ENCODE results near the gene CHN2. TPM values are rescaled to one million over a fixed set of nuclear protein-coding genes. Genes with fewer than 3 reads are reported as not detected.

Gene CHN2
- total RNA-seq, 2 experiments from 2014 or later = not detected

DNA sequence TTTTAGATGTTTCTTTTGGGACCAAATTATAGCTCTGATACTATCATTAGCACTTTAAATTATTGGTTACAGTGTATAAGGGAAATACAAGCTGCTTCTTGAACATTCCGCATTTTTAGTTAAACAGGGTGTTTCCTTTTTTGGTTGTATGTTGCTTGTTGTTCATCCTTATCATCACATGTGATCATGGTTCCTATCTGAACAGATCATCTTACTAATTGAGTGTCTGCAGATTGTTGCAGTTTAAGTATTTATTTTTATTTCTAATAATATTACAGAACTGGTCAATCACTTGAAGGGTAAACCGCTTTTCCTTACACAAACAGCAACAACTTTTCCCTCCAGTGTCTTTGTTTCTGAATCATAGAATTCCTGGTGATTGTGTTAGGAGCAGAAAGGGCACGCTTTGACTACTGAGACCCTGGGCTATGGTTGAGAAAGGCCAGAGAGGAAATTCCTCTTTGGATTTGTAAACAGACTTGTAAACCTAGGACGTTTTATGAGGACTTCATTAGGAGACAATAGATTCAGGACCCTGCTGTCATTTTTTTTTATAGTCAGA, 37.2 kb downstream of the CHN2 start:
- Mint-ChIP-seq H3K27ac (no peak overlapping the region), H3K27me3 (ENCODE audit: low read depth) (peaks cover 10% of the 10 kb centered on the region), H3K4me1 (ENCODE audit: low read depth) (peaks cover 8% of the 10 kb centered on the region), H3K9me3 (no peaks in the 10 kb centered on the region), H3K4me3 (no peak overlapping the region), H3K36me3 (ENCODE audit: low read depth) (no peaks in the 10 kb centered on the region)
- DNase-seq = no peak
- CTCF ChIA-PET = interaction anchor here (1.3 kb wide), 1 partner anchor 304 kb away, joined by 3 read pairs; no protein-coding TSS in a partner anchor
- intact Hi-C loops (cut with micrococcal nuclease) = no loop called here

GRCh38 chr7:29234438-29234837, 39.9 kb downstream of the CHN2 start:
- Mint-ChIP-seq H3K4me1 (ENCODE audit: low read depth) (peaks cover 8% of the 10 kb centered on the region), H3K9me3 (no peaks in the 10 kb centered on the region), H3K27ac (no peak overlapping the region), H3K27me3 (ENCODE audit: low read depth) (peaks cover 17% of the 10 kb centered on the region), H3K4me3 (no peak overlapping the region), H3K36me3 (ENCODE audit: low read depth) (no peaks in the 10 kb centered on the region)
- no peak for DNase-seq
- CTCF ChIA-PET = interaction anchor here (0.6 kb wide), 1 partner anchor 30 kb away, joined by 3 read pairs; no protein-coding TSS in a partner anchor
- intact Hi-C loops (cut with micrococcal nuclease) = no loop called here

DNA sequence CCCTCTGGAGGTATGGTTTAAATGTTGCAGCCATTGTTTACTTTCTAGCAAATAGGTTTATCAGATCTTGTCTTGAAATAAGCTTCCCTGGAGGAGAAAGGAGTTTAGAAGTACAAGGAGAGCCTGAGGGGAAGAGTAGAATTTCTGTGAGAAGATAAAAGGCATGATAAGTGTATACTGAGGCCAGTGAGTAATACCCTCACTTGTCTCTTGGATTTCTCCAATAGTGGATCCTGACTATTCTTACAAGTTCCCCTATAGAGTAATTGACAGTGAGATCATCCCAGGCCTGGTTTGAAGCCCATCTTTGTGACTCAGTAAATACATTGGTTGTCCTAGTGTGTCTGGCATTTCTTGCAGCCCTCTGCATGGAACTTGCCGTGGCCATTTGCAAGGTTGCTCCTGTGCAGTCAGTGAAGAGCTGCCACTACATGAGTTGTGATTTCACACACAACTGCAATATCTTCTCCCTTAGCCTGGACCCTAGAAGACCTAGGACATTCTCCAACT, 41.6 kb downstream of the CHN2 start:
- no peaks in the 10 kb centered on the region for H3K9me3 Mint-ChIP-seq
- peaks cover 26% of the 10 kb centered on the region for H3K27me3 Mint-ChIP-seq (ENCODE audit: low read depth)
- peaks cover 8% of the 10 kb centered on the region for H3K4me1 Mint-ChIP-seq (ENCODE audit: low read depth)
- no peak overlapping the region for H3K4me3 Mint-ChIP-seq
- DNase-seq = no peak
- no peak overlapping the region for H3K27ac Mint-ChIP-seq
- intact Hi-C loops (cut with micrococcal nuclease) = no loop called here
- CTCF ChIA-PET = interaction anchor here (1.2 kb wide), 1 partner anchor 314 kb away, joined by 3 read pairs; no protein-coding TSS in a partner anchor
- H3K36me3 Mint-ChIP-seq (ENCODE audit: low read depth) = no peaks in the 10 kb centered on the region

DNA sequence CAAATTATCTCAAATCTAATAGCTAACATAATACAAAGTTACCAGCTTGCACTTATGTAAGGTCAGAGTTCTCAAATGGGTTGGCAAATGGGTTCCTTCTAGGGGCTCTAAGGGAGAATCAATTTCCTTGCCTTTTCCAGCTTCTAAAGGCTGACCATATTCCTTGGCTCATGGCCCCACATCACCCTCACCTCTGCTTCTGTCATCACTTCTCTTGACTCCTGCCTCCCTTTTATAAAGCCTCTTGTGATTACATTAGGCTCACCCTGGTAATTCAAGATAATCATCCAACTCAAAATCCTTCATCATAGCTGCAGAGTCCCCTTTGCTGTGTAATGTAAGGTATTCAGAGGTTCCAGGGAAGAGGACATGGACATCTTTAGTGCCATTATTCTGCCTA, 42.1 kb downstream of the CHN2 start:
- Mint-ChIP-seq H3K27me3 (ENCODE audit: low read depth) (peaks cover 26% of the 10 kb centered on the region), H3K4me3 (no peak overlapping the region), H3K9me3 (no peaks in the 10 kb centered on the region), H3K27ac (no peak overlapping the region), H3K4me1 (ENCODE audit: low read depth) (peaks cover 8% of the 10 kb centered on the region), H3K36me3 (ENCODE audit: low read depth) (no peaks in the 10 kb centered on the region)
- intact Hi-C loops (cut with micrococcal nuclease) = no loop called here
- CTCF ChIA-PET = interaction anchor here (1.2 kb wide), 1 partner anchor 315 kb away, joined by 3 read pairs; no protein-coding TSS in a partner anchor
- DNase-seq = no peak

GRCh38 chr7:29237489-29237888, 42.9 kb downstream of the CHN2 start:
- CTCF ChIA-PET = interaction anchor here (0.5 kb wide), 1 partner anchor 60 kb away, joined by 3 read pairs; no protein-coding TSS in a partner anchor
- Mint-ChIP-seq H3K4me3 (no peak overlapping the region), H3K36me3 (ENCODE audit: low read depth) (no peaks in the 10 kb centered on the region), H3K9me3 (no peaks in the 10 kb centered on the region), H3K27ac (no peak overlapping the region), H3K27me3 (ENCODE audit: low read depth) (peaks cover 23% of the 10 kb centered on the region), H3K4me1 (ENCODE audit: low read depth) (peaks cover 8% of the 10 kb centered on the region)
- no peak for DNase-seq
- intact Hi-C loops (cut with micrococcal nuclease) = no loop called here

DNA sequence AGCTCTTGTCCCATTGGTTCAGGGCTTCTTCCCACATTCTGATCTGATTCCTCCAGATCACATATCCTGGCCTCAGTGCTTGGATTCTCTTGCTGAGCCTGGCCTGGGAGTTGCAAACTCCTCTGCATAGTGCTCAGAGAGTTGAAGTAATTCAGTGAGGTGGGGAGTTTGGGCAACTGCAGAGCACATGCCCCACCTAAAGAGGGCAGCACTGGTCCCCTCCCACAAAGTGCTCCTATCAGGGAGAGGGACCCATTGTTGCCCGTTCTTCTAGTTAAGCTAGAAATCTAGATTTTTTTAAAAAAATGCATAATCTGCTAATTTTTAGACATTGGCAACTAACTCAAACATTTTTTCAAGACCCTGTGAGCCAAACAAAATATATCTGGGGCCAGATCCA, 45.1 kb downstream of the CHN2 start:
- intact Hi-C loops (cut with micrococcal nuclease) = loop anchor here (2.0 to 5.0 kb wide), 2 partner anchors 98 to 169 kb away; no protein-coding TSS in a partner anchor

GRCh38 chr7:29242265-29242664, 47.7 kb downstream of the CHN2 start:
- Mint-ChIP-seq H3K27me3 (ENCODE audit: low read depth) (peaks cover 20% of the 10 kb centered on the region), H3K4me1 (ENCODE audit: low read depth) (peaks cover 15% of the 10 kb centered on the region), H3K27ac (no peak overlapping the region), H3K9me3 (peaks cover 2% of the 10 kb centered on the region), H3K4me3 (no peak overlapping the region), H3K36me3 (ENCODE audit: low read depth) (no peaks in the 10 kb centered on the region)
- intact Hi-C loops (cut with micrococcal nuclease) = loop anchor here (5.0 kb wide), 1 partner anchor 95 kb away; no protein-coding TSS in a partner anchor
- CTCF ChIA-PET = interaction anchor here (0.6 to 0.7 kb wide), 2 partner anchors 84 to 153 kb away, joined by 3 to 4 read pairs; no protein-coding TSS in a partner anchor
- no peak for DNase-seq

More for the DNA sequence above, 45.1 kb downstream of the CHN2 start:
- Mint-ChIP-seq H3K4me3 (no peak overlapping the region), H3K27ac (no peak overlapping the region), H3K27me3 (ENCODE audit: low read depth) (peaks cover 18% of the 10 kb centered on the region), H3K36me3 (ENCODE audit: low read depth) (no peaks in the 10 kb centered on the region), H3K9me3 (peaks cover 1% of the 10 kb centered on the region), H3K4me1 (ENCODE audit: low read depth) (peaks cover 14% of the 10 kb centered on the region)
- CTCF ChIA-PET = interaction anchor here (0.6 to 1.3 kb wide), 5 partner anchors 9 to 282 kb away, joined by 3 read pairs; no protein-coding TSS in a partner anchor
- peak; percentile 33 for DNase-seq

- peaks cover 2% of the 10 kb centered on the region for H3K9me3 Mint-ChIP-seq
- no peak overlapping the region for H3K4me3 Mint-ChIP-seq
- H3K36me3 Mint-ChIP-seq (ENCODE audit: low read depth) = no peaks in the 10 kb centered on the region
- peak; percentile 62 for DNase-seq
- intact Hi-C loops (cut with micrococcal nuclease) = loop anchor here (2.0 to 5.0 kb wide), 2 partner anchors 41 to 93 kb away; no protein-coding TSS in a partner anchor
- peaks cover 16% of the 10 kb centered on the region for H3K27me3 Mint-ChIP-seq (ENCODE audit: low read depth)
- no peak overlapping the region for H3K27ac Mint-ChIP-seq
- H3K4me1 Mint-ChIP-seq (ENCODE audit: low read depth) = peaks cover 15% of the 10 kb centered on the region
- CTCF ChIA-PET = interaction anchor here (0.9 kb wide), 1 partner anchor 39 kb away, joined by 3 read pairs; no protein-coding TSS in a partner anchor
Measured at GRCh38 chr7:29243910-29244655, 49.5 kb downstream of the CHN2 start.

- Mint-ChIP-seq H3K4me3 (no peak overlapping the region), H3K4me1 (ENCODE audit: low read depth) (peaks cover 15% of the 10 kb centered on the region), H3K27ac (no peak overlapping the region), H3K36me3 (ENCODE audit: low read depth) (no peaks in the 10 kb centered on the region), H3K9me3 (peaks cover 2% of the 10 kb centered on the region), H3K27me3 (ENCODE audit: low read depth) (peaks cover 4% of the 10 kb centered on the region)
- intact Hi-C loops (cut with micrococcal nuclease) = no loop called here
- CTCF ChIA-PET = no interaction called here
- no peak for DNase-seq
Measured at GRCh38 chr7:29247224-29247962, 52.8 kb downstream of the CHN2 start.

DNA sequence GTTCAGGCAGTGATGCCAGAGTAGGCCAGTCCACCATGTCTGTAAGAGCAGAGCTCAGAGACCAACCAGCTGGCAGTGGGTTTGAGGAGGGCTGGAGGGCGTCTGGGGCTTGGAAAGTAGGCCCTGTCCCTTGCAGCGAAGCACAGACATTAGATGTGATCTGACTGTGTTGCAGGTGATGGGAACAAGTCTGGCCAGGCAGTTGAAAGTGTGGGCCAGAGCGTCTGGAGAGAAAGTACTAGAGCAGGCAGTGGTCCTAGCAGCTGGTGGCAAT, 53.3 kb downstream of the CHN2 start:
- H3K27me3 Mint-ChIP-seq (ENCODE audit: low read depth) = peaks cover 4% of the 10 kb centered on the region
- intact Hi-C loops (cut with micrococcal nuclease) = no loop called here
- no peak overlapping the region for H3K27ac Mint-ChIP-seq
- H3K4me1 Mint-ChIP-seq (ENCODE audit: low read depth) = peaks cover 15% of the 10 kb centered on the region
- H3K9me3 Mint-ChIP-seq = peaks cover 2% of the 10 kb centered on the region
- CTCF ChIA-PET = no interaction called here
- no peak for DNase-seq
- no peak overlapping the region for H3K4me3 Mint-ChIP-seq
- H3K36me3 Mint-ChIP-seq (ENCODE audit: low read depth) = no peaks in the 10 kb centered on the region

GRCh38 chr7:29248713-29249382, 54.3 kb downstream of the CHN2 start:
- intact Hi-C loops (cut with micrococcal nuclease) = no loop called here
- no peak overlapping the region for H3K4me3 Mint-ChIP-seq

GRCh38 chr7:29249383-29249750, 54.8 kb downstream of the CHN2 start:
- no peak for DNase-seq
- Mint-ChIP-seq H3K4me3 (no peak overlapping the region), H3K27ac (no peak overlapping the region), H3K9me3 (peaks cover 2% of the 10 kb centered on the region), H3K36me3 (ENCODE audit: low read depth) (no peaks in the 10 kb centered on the region), H3K4me1 (ENCODE audit: low read depth) (peaks cover 5% of the 10 kb centered on the region), H3K27me3 (ENCODE audit: low read depth) (peaks cover 4% of the 10 kb centered on the region)
- CTCF ChIA-PET = no interaction called here
- intact Hi-C loops (cut with micrococcal nuclease) = no loop called here

More at GRCh38 chr7:29248713-29249382, 54.3 kb downstream of the CHN2 start:
- peaks cover 2% of the 10 kb centered on the region for H3K9me3 Mint-ChIP-seq
- no peak for DNase-seq
- H3K27me3 Mint-ChIP-seq (ENCODE audit: low read depth) = peaks cover 4% of the 10 kb centered on the region
- peaks cover 10% of the 10 kb centered on the region for H3K4me1 Mint-ChIP-seq (ENCODE audit: low read depth)
- H3K27ac Mint-ChIP-seq = no peak overlapping the region
- CTCF ChIA-PET = interaction anchor here (0.8 kb wide), 1 partner anchor 9 kb away, joined by 3 read pairs; no protein-coding TSS in a partner anchor
- no peaks in the 10 kb centered on the region for H3K36me3 Mint-ChIP-seq (ENCODE audit: low read depth)

Data from activated naive CD4-positive, alpha-beta T cell treated with anti-CD3 and anti-CD28 coated beads for 36 hours (primary cell).